ENCODE measurements around the gene CHADL. TPM values are rescaled to one million over a fixed set of nuclear protein-coding genes. Genes with fewer than 3 reads are reported as not detected.

Gene CHADL
- total and polyA plus RNA-seq, 2 of the 4 experiments (the other 2 are of a cell fraction) = 0.18 to 0.53 TPM

DNA sequence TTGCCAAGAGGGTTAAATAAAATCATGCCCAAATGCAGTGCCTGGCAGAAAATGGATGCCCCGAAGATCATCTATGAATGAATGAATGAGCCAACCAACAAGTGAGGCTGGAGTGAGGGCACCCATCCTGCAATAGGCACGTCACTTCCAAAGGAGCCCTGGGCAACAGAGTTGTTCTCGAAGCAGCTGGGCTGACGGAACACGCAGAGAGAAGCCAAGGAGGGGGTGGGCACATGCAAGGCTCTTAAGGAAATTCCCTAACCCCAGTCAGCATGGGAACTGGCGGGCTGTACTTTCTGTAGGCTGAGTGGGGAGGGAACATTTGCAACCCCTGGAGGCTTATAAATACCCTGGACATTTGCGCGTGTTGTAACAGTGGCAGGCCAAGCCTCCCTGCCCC is 11.6 kb upstream of the CHADL start:
- dilution Hi-C loops (cut with HindIII; ENCODE audit: low sequenced_read_pairs, unreplicated experiment) = no loop called here
- H2AK9ac ChIP-seq (replicated peaks; ENCODE audit: low read depth, low read length, poor library complexity) = no peak overlapping the region
- no peak overlapping the region for H4K8ac ChIP-seq (ENCODE audit: low read depth in 2 of 2, low read length in 2 of 2)
- no peak overlapping the region for H4K91ac ChIP-seq (ENCODE audit: insufficient read depth, low read depth, low read length)
- H3K4me2 ChIP-seq (ENCODE audit: low read depth, low read length) = no peak overlapping the region
- H2BK15ac ChIP-seq (ENCODE audit: low read depth, low read length) = no peak overlapping the region
- no peak overlapping the region for H2BK120ac ChIP-seq (ENCODE audit: low read depth, low read length)
- no peak overlapping the region for H3K56ac ChIP-seq (ENCODE audit: extremely low read depth, insufficient read depth, low read length)
- H3K27me3 ChIP-seq (ENCODE audit: control insufficient read depth, insufficient read depth, low read length) = no peaks in the 10 kb centered on the region
- no peak overlapping the region for H3K14ac ChIP-seq (replicated peaks; ENCODE audit: low read depth, low read length)
- peaks cover 12% of the 10 kb centered on the region for H3K9me1 ChIP-seq (ENCODE audit: insufficient read depth, low read length)
- H3K18ac ChIP-seq (ENCODE audit: low read depth, low read length) = no peak overlapping the region
- no TSS peak for BruUV-seq (replicated peaks)
- H3K36me3 ChIP-seq (ENCODE audit: control insufficient read depth, insufficient read depth, low read length) = peaks cover 81% of the 10 kb centered on the region
- H4K5ac ChIP-seq (ENCODE audit: low read depth, low read length) = no peak overlapping the region
- no peak for ATAC-seq (ENCODE audit: low read depth)
- POLR2A ChIA-PET (ENCODE audit: unreplicated experiment) = no interaction called here
- WGBS, 2 experiments (ENCODE audit: extremely low coverage in 2 of 2, insufficient read length in 1 of 2) = 100% methylated on average over 2 of the region's 8 CpGs; no CpG with 5 or more reads in 1 of the 2 experiments
- CTCF ChIA-PET = no interaction called here
- no peak overlapping the region for H3K4me3 ChIP-seq (ENCODE audit: insufficient read depth, low read depth, low read length)
- H2BK20ac ChIP-seq (ENCODE audit: low read depth, low read length) = no peak overlapping the region
- H3K9ac ChIP-seq (ENCODE audit: low read depth, low read length) = no peak overlapping the region
- in situ Hi-C loops (cut with MboI; ENCODE audit: low sequenced_read_pairs) = no loop called here
- no peak overlapping the region for H3K4ac ChIP-seq (ENCODE audit: low read depth, low read length)
- peaks cover 34 to 73% of the 10 kb centered on the region in 2 experiments for H3K79me1 ChIP-seq (ENCODE audit: low read depth in 1 of 2, low read length in 2 of 2)
- H3K9me3 ChIP-seq (ENCODE audit: control insufficient read depth, insufficient read depth, low read length) = no peaks in the 10 kb centered on the region
- H2AK5ac ChIP-seq (ENCODE audit: low read depth, low read length) = no peak overlapping the region
- intact Hi-C loops (cut with micrococcal nuclease) = no loop called here
- no peak for DNase-seq
- no peak overlapping the region for H3K27ac ChIP-seq (ENCODE audit: insufficient read depth, low read length)
- TF ChIP-seq, protein P1, sequence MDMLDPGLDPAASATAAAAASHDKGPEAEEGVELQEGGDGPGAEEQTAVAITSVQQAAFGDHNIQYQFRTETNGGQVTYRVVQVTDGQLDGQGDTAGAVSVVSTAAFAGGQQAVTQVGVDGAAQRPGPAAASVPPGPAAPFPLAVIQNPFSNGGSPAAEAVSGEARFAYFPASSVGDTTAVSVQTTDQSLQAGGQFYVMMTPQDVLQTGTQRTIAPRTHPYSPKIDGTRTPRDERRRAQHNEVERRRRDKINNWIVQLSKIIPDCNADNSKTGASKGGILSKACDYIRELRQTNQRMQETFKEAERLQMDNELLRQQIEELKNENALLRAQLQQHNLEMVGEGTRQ (IDR thresholded peaks at IDR 0.05; ENCODE audit: low read depth, low read length) = no peak
- TF ChIP-seq MXI1 (IDR thresholded peaks at IDR 0.05; ENCODE audit: borderline replicate concordance, low read depth, low read length) = no peak
- TF ChIP-seq, protein P2, sequence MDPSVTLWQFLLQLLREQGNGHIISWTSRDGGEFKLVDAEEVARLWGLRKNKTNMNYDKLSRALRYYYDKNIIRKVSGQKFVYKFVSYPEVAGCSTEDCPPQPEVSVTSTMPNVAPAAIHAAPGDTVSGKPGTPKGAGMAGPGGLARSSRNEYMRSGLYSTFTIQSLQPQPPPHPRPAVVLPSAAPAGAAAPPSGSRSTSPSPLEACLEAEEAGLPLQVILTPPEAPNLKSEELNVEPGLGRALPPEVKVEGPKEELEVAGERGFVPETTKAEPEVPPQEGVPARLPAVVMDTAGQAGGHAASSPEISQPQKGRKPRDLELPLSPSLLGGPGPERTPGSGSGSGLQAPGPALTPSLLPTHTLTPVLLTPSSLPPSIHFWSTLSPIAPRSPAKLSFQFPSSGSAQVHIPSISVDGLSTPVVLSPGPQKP (IDR thresholded peaks at IDR 0.05; ENCODE audit: borderline replicate concordance, low read depth, low read length) = no peak
- no peak for TF ChIP-seq RAD21 (IDR thresholded peaks at IDR 0.05; ENCODE audit: low read length)
- TF ChIP-seq RCOR1 (IDR thresholded peaks at IDR 0.05; ENCODE audit: insufficient replicate concordance, low read length) = no peak
- no peak for TF ChIP-seq SMC3 (IDR thresholded peaks at IDR 0.05; ENCODE audit: low read depth, low read length)
- TF ChIP-seq FOS (IDR thresholded peaks at IDR 0.05; ENCODE audit: low read depth, low read length) = no peak
- no peak for TF ChIP-seq MAZ (IDR thresholded peaks at IDR 0.05; ENCODE audit: borderline replicate concordance, low read depth, low read length)
- TF ChIP-seq NFE2L2 (IDR thresholded peaks at IDR 0.05; ENCODE audit: low read depth, low read length) = no peak
- TF ChIP-seq MAFK (IDR thresholded peaks at IDR 0.05; ENCODE audit: low read depth, low read length) = no peak
- TF ChIP-seq, protein P3, sequence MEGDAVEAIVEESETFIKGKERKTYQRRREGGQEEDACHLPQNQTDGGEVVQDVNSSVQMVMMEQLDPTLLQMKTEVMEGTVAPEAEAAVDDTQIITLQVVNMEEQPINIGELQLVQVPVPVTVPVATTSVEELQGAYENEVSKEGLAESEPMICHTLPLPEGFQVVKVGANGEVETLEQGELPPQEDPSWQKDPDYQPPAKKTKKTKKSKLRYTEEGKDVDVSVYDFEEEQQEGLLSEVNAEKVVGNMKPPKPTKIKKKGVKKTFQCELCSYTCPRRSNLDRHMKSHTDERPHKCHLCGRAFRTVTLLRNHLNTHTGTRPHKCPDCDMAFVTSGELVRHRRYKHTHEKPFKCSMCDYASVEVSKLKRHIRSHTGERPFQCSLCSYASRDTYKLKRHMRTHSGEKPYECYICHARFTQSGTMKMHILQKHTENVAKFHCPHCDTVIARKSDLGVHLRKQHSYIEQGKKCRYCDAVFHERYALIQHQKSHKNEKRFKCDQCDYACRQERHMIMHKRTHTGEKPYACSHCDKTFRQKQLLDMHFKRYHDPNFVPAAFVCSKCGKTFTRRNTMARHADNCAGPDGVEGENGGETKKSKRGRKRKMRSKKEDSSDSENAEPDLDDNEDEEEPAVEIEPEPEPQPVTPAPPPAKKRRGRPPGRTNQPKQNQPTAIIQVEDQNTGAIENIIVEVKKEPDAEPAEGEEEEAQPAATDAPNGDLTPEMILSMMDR (conservative IDR thresholded peaks at IDR 0.05; ENCODE audit: low read depth, low read length) = no peak
- no peak for TF ChIP-seq RFX5 (IDR thresholded peaks at IDR 0.05; ENCODE audit: low read depth, low read length)
- peaks cover 12% of the 10 kb centered on the region for H3K4me1 ChIP-seq (ENCODE audit: control insufficient read depth, insufficient read depth, low read length)
- H4K20me1 ChIP-seq (ENCODE audit: insufficient read depth, low read length) = peaks cover 18% of the 10 kb centered on the region
- H2AFZ ChIP-seq (replicated peaks; ENCODE audit: low read length, poor library complexity) = no peak overlapping the region
- no peak overlapping the region for H2BK5ac ChIP-seq (ENCODE audit: low read depth, low read length, poor library complexity, severe bottlenecking)
- H3K23ac ChIP-seq (ENCODE audit: low read depth, low read length) = no peak overlapping the region

All from IMR-90 (cell line).